HG02938 (cell line): Measurements from ENCODE around the gene ART1.
"Not testable (repeated sequence)": the region's sequence is repeated elsewhere in the genome, so short reads cannot be mapped to it uniquely, and the experiment has no call there.

Experiments
- ATAC-seq: cut with Tn5 transposase; IDR thresholded peaks from one replicate; pipeline ENCODE4 v1.9.1; 2021; ENCODE audit warnings: mild to moderate bottlenecking, moderate library complexity; ENCODE audit not compliant: unreplicated experiment

ART1 gene

GRCh38 chr11:3644817-3645235 is at the start of gene ART1:
TSS of gene ART1 (plus strand) at chr11:3645128. CDS start at chr11:3659214, 14,086 bp downstream.
- no peak for ATAC-seq

- not testable (repeated sequence) for ATAC-seq
Observed at GRCh38 chr11:3597743-3598142, 47.2 kb upstream of the ART1 start.

- not testable (repeated sequence) for ATAC-seq
Observed at GRCh38 chr11:3600201-3600600, 44.7 kb upstream of the ART1 start.

GRCh38 chr11:3604167-3604566 is 40.8 kb upstream of the ART1 start:
- no peak for ATAC-seq

GRCh38 chr11:3605283-3605662 is 39.7 kb upstream of the ART1 start:
- no peak for ATAC-seq

- no peak for ATAC-seq
Observed at GRCh38 chr11:3605771-3606203, 39.1 kb upstream of the ART1 start.

GRCh38 chr11:3609416-3610265 is 35.3 kb upstream of the ART1 start:
- no peak for ATAC-seq

- no peak for ATAC-seq
Observed at GRCh38 chr11:3610846-3611245, 34.1 kb upstream of the ART1 start.

GRCh38 chr11:3611976-3612678 is 32.8 kb upstream of the ART1 start:
- ATAC-seq: no peak

GRCh38 chr11:3613998-3614741 is 30.8 kb upstream of the ART1 start:
- no peak for ATAC-seq

- no peak for ATAC-seq
Observed at GRCh38 chr11:3614742-3615171, 30.2 kb upstream of the ART1 start.

GRCh38 chr11:3615998-3616397 is 28.9 kb upstream of the ART1 start:
- ATAC-seq: no peak

- ATAC-seq: no peak
Observed at GRCh38 chr11:3616721-3617460, 28.0 kb upstream of the ART1 start.

- ATAC-seq: no peak
Observed at GRCh38 chr11:3617990-3618389, 26.9 kb upstream of the ART1 start.

- no peak for ATAC-seq
Observed at GRCh38 chr11:3622521-3622920, 22.4 kb upstream of the ART1 start.

- ATAC-seq: no peak
Observed at GRCh38 chr11:3623121-3623520, 21.8 kb upstream of the ART1 start.

GRCh38 chr11:3623767-3624458 is 21.0 kb upstream of the ART1 start:
- no peak for ATAC-seq

GRCh38 chr11:3626250-3626960 is 18.5 kb upstream of the ART1 start:
- no peak for ATAC-seq

- ATAC-seq: no peak
Observed at GRCh38 chr11:3627291-3627690, 17.6 kb upstream of the ART1 start.
